Pancreas (tissue), 10 donors: ENCODE results near the gene BMPR2. TPM values are rescaled to one million over a fixed set of nuclear protein-coding genes. Genes with fewer than 3 reads are reported as not detected.
A peak's percentile ranks its signal among the peaks of the same experiment; 100 is the strongest.

Source experiments
- ATAC-seq, 4 donors: fragments of 200-7000 bp; cut with Tn5 transposase; one replicate each; pipeline versions ENCODE4 v1.8.0 to v1.9.1; 2020; ENCODE audit warnings: mild to moderate bottlenecking in 4 of 4, moderate library complexity in 4 of 4
- DNase-seq, 6 donors: peaks; one replicate each; pipeline ENCODE4 v3.0.0-alpha.2; 2020
- FAIRE-seq: peaks from 2 replicates; lab custom pipeline; 2012; peaks lifted over from hg19 to GRCh38; lab: Jason Lieb, UNC
- H3K27ac ChIP-seq, 4 donors: fragments of 200-600 bp; sonication (generic); 1 replicate in 3 of 4; 2 replicates in 1 of 4; pipeline versions ENCODE4 v1.5.0 to v1.8.0; 2020
- H3K27me3 ChIP-seq, 4 donors: fragments of 200-600 bp; one replicate each; pipeline ENCODE4 v1.8.0; 2021
- H3K36me3 ChIP-seq, 3 donors: fragments of 200-600 bp; sonication (generic) in 1 of 3; one replicate each; pipeline versions ENCODE4 v1.5.0 to v1.8.0; 2020 to 2021
- H3K4me1 ChIP-seq, 3 donors: fragments of 200-600 bp; one replicate each; pipeline ENCODE4 v1.8.0; 2021
- H3K4me3 ChIP-seq, 4 donors: fragments of 200-600 bp; sonication (generic) in 2 of 4; one replicate each; pipeline versions ENCODE4 v1.5.0 to v1.8.0; 2020 to 2021
- H3K9me3 ChIP-seq, 4 donors: fragments of 200-600 bp; one replicate each; pipeline ENCODE4 v1.8.0; 2021
- CTCF ChIP-seq, 4 donors: fragments of 200-600 bp; sonication (generic) in 3 of 4; IDR thresholded peaks; one replicate each; pipeline versions ENCODE4 v1.5.0 to v1.8.0; 2021; ENCODE audit warnings: antibody characterized with exemption in 4 of 4
- WGBS, 2 donors: extraction: QIAGEN DNeasy Blood & Tissue Kit; methylation state at CpG; one replicate each; pipeline ENCODE4 v1.1.7; 2013; 5-methylcytosine and 5-hydroxymethylcytosine counted together
- intact Hi-C, 3 donors: fragments of 100-400 bp; cut with DNase I; formaldehyde crosslinking; loops; one replicate each; pipeline versions ENCODE4 v1.11.1 to v1.14.2; 2022
- polyA plus RNA-seq, 2 donors: library from polyadenylated mRNA; stranded (reverse); fragments of 200-250 nt; gene quantifications; one replicate each; pipeline ENCODE4 v1.2.3, GENCODE V29; 2013
- total RNA-seq, 6 donors: library from RNA; stranded (reverse); fragmentation: NEBNext Ultra II Directional in 4 of 6; extraction: Animal tissue kit (Norgen Biotek cat#: 25700) in 4 of 6; gene quantifications; one replicate each; pipeline versions ENCODE4 v1.2.1 to v1.2.4, GENCODE V29; 2021 to 2023
- donor health status: healthy with polysubstance abuse.
- donor health status: DM: no; HTN: no; CAD: no; lungs with moderate emphysema.
- donor health status: DM: no; HTN: no; CAD: no.
- donor health status: control.
- donor health status: control.
- donor health status: Bipolar disorder and iron deficiency.
- donor health status: DM: yes; HTN: yes; CAD: no.
- donor health status: DM: no; HTN: no; CAD: no.
- donor health status: DM: no; HTN: no; CAD: no.
- donor health status: DM: yes; HTN: yes; CAD: no.

The BMPR2 gene
- total and polyA plus RNA-seq, 8 donors = 2.5 to 30.8 (median 11.4) TPM

GRCh38 chr2:202450785-202451184 lies 74.7 kb downstream of the BMPR2 start:
- H3K9me3 ChIP-seq = no peaks in the 10 kb centered on the region
- ATAC-seq (peak; percentile 95 to 97 (median 96)), FAIRE-seq (no peak), DNase-seq (no peak)
- H3K27ac ChIP-seq = peak overlapping the region in 2 of 4 donors; percentile 44 to 59
- H3K27me3 ChIP-seq = no peaks in the 10 kb centered on the region
- H3K4me1 ChIP-seq = peaks cover 0 to 15% (median 8%) of the 10 kb centered on the region in 3 donors
- H3K36me3 ChIP-seq = no peaks in the 10 kb centered on the region
- TF ChIP-seq CTCF (IDR thresholded peaks at IDR 0.05) = no peak
- intact Hi-C loops = no loop called here
- H3K4me3 ChIP-seq = no peak overlapping the region

GRCh38 chr2:202452744-202453143 lies 76.6 kb downstream of the BMPR2 start:
- 95 to 100% methylated on average over 1 of the region's 1 CpG for WGBS, 2 donors
- no peak for DNase-seq
- FAIRE-seq = no peak
- intact Hi-C loops = no loop called here
- no peak for TF ChIP-seq CTCF (IDR thresholded peaks at IDR 0.05)
- H3K4me3 ChIP-seq = no peak overlapping the region
- no peak overlapping the region for H3K27ac ChIP-seq
- H3K4me1 ChIP-seq = peaks cover 0 to 15% (median 8%) of the 10 kb centered on the region in 3 donors
- ATAC-seq = no peak
- H3K27me3 ChIP-seq = no peaks in the 10 kb centered on the region
- H3K9me3 ChIP-seq = no peaks in the 10 kb centered on the region
- H3K36me3 ChIP-seq = no peaks in the 10 kb centered on the region

- Histone ChIP-seq H3K36me3 (no peaks in the 10 kb centered on the region), H3K4me3 (no peak overlapping the region), H3K4me1 (peaks cover 0 to 15% (median 8%) of the 10 kb centered on the region in 3 donors), H3K27me3 (no peaks in the 10 kb centered on the region), H3K27ac (no peak overlapping the region), H3K9me3 (no peaks in the 10 kb centered on the region)
- 44 to 54% methylated on average over 3 of the region's 3 CpGs for WGBS, 2 donors
- DNase-seq (no peak), ATAC-seq (no peak), FAIRE-seq (no peak)
- intact Hi-C loops = no loop called here
- no peak for TF ChIP-seq CTCF (IDR thresholded peaks at IDR 0.05)
Observed at GRCh38 chr2:202454536-202454935, 78.4 kb downstream of the BMPR2 start.

- no peak for TF ChIP-seq CTCF (IDR thresholded peaks at IDR 0.05)
- Histone ChIP-seq H3K4me1 (peaks cover 0 to 13% (median 7%) of the 10 kb centered on the region in 3 donors), H3K27ac (no peak overlapping the region), H3K36me3 (no peaks in the 10 kb centered on the region), H3K9me3 (no peaks in the 10 kb centered on the region), H3K4me3 (no peak overlapping the region), H3K27me3 (no peaks in the 10 kb centered on the region)
- DNase-seq (no peak), ATAC-seq (no peak), FAIRE-seq (no peak)
- 96 to 97% methylated on average over 1 of the region's 1 CpG for WGBS, 2 donors
- intact Hi-C loops = no loop called here
Observed at GRCh38 chr2:202455114-202455513, 79.0 kb downstream of the BMPR2 start.

- Histone ChIP-seq H3K27ac (no peak overlapping the region), H3K9me3 (no peaks in the 10 kb centered on the region), H3K27me3 (no peaks in the 10 kb centered on the region), H3K4me1 (no peaks in the 10 kb centered on the region), H3K36me3 (no peaks in the 10 kb centered on the region), H3K4me3 (no peak overlapping the region)
- intact Hi-C loops = no loop called here
- no peak for ATAC-seq
- FAIRE-seq = no peak
- TF ChIP-seq CTCF (IDR thresholded peaks at IDR 0.05) = no peak
- 96 to 97% methylated on average over 2 of the region's 2 CpGs for WGBS, 2 donors
- DNase-seq = no peak
Observed at GRCh38 chr2:202460119-202460518, 84.0 kb downstream of the BMPR2 start.
